GM21381 (cell line): ENCODE data around the gene MKRN2.

ENCODE experiments used
- ATAC-seq: cut with Tn5 transposase; IDR thresholded peaks from one replicate; pipeline ENCODE4 v1.9.1; 2021; ENCODE audit warnings: mild to moderate bottlenecking, moderate library complexity; ENCODE audit not compliant: unreplicated experiment

MKRN2 gene

GRCh38 chr3:12549971-12550760 is 6.7 kb upstream of the MKRN2 start:
- ATAC-seq = no peak

GRCh38 chr3:12553921-12554391 is 2.9 kb upstream of the MKRN2 start:
- no peak for ATAC-seq

- no peak for ATAC-seq
Observed at GRCh38 chr3:12556314-12556689, 585 bp upstream of the MKRN2 start.

DNA sequence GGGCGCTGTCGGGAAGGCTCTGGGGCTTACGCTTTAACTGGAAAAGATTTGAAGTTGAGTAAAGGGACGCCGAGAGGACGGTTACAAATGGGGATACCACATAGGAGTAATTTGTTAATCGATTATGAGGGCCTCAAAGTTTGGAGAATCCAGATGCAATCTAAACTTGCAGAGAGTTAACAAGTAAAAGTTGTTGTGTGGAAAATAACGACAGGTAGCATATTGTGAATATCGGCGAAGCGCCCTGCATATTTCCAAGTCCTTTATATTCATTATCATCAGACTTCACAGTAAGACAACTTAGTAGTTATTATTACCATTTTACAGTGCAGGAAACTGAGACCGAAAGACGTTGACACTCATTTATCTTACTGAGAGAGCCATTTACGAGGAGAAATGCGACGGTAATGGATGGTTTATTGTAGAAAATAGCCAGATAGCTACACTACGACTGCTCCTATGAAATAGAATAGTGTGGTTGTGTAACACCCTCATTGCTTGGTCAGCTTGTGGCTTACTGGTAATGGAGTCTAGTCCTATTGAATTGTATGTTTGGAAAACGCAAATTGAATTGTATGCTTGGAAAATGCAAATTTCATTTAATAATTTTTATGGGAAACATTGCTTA is 700 bp downstream of the MKRN2 start:
- ATAC-seq = no peak

GRCh38 chr3:12558706-12559105 is 1.8 kb downstream of the MKRN2 start:
- ATAC-seq = no peak

DNA sequence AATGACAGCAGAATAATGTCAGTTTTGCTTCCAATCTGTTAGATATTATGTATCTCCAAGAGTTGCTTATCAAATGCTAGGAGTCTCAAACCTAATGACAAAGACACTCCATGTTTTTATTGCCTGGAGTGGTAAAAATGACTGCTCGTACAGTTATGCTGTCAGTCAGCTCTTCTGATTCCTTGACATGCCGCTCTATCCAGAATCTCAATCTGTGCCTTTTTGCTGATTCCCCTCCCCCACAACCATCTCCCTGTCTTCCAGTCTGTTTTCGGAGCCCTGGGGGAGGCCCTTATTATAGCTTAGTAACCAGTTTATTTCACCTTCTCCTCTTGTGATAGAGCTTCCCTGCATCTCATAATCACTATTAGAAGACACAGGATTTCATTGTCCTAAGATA is 2.6 kb downstream of the MKRN2 start:
- ATAC-seq = no peak

DNA sequence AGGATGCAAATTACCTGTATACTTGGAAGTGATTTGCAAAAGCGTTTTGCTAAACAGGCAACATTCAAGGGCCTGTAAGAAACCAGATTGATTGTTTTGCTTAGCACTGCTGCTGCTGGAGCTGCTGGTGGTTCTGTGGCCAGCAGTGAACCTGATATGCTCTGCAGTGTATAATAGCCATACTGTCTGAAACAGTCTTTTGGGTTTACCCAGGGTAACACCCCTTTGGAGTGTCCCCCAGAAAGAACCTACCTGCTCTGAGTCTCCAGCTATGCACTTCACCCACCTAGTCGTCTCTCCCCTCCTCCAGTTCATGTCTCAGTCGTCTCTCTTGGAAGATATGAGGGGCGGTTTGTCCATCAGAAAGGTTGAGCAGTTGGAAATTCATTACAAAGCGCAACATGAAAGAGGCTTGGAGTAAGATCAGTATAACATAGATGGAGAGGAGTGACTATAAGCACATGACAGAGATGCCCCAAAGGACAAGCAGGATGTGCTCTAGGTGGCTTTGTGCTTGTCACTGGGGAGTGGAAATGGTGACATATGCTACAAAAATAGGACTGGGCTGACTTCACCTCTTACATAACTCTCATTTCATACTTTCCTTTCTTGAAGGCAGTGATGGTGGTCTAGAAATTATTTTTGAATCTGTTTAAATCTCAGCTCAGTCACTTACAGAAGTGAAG is 3.8 kb downstream of the MKRN2 start:
- ATAC-seq = peak; percentile 33

DNA sequence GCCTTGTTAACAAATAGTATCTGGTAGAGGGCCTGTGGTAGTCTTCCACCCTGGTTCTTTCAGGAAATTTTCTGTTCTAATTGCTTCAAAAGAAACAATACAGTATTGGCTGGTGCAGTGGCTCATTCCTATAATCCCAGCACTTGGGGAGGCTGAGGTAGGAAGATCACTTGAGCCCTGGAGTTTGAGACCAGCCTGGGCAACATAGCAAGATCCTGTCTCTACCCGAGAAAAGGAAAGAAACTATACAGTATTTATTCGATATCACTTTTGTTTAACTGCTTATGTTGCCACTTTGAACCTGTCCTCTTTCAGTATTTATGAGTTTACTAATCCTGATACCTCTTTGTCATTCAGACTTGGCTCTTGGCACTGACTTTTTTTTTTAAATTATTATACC is 4.5 kb downstream of the MKRN2 start:
- ATAC-seq = no peak

DNA sequence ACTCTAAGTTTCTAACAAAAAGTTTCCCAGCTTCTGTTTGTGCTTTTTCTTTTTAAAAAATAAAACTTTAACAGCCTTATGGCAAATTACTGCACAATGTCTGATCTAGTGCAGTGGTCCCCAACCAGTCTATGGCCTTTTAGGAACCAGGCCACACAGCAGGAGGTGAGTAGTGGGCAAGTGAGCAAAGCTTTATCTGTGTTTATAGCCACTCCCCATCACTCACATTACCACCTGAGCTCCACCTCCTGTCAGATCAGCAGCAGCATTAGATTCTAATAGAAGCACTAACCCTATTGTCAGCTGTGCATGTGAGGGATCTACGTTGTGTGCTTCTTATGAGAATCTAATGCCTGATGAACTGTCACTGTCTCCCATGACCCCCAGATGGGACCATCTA is 5.6 kb downstream of the MKRN2 start:
- no peak for ATAC-seq

DNA sequence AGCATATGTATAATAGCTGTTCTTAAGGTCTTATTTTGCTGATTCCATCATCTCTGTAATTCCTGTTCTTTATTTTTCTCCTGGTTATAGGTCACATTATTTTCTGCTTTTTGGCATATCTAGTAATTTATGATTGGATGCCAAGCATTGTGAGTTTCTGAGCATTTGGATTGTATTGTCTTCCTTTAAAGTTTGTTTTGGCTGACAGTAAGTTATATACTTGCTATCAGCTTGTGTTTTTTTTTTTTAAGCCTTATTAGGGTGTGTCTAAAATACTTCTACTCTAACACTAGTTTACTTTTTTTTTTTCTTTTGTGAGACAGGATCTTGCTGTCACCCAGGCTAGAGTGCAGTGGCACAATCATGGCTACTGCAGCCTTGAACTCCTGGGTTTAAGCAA is 10.1 kb downstream of the MKRN2 start:
- ATAC-seq = no peak

GRCh38 chr3:12568747-12569146 is 11.9 kb downstream of the MKRN2 start:
- ATAC-seq = no peak

GRCh38 chr3:12569836-12570235 is 12.9 kb downstream of the MKRN2 start:
- ATAC-seq = no peak

- ATAC-seq = no peak
Observed at GRCh38 chr3:12571986-12572385, 15.1 kb downstream of the MKRN2 start.

DNA sequence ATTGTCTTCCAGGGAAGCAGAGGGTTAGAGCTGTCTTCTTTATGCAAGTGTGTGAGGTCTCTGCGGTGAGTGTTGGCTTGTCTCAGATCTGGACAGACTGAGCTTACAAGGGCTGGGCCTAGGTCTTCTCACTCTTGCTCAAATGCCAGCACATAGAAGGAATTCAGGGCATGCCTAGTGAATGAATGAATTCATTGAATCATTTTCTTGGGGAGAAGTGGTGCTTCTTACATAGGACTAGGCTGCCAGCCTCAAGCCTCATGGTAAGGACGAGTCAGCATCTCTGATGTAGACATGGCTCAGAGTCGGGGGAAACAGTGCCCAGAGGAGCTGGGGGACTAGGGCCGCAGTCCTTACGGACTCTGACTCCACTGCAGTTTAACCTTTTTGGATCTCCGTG is 17.2 kb downstream of the MKRN2 start:
- no peak for ATAC-seq

DNA sequence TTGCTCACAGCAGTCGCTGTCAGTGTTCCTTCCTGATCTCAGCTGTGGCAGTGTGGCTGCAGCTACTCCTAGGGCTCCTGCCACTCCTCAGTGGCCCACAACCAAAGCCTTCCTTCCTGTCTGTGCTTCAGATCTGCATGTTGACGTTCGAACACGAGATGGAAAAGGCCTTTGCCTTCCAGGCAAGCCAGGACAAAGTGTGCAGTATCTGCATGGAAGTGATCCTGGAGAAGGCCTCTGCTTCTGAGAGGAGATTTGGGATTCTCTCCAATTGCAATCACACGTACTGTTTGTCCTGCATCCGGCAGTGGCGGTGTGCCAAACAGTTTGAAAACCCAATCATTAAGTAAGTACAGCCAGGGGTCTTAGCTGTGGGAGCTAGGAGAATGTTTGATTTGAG is 17.8 kb downstream of the MKRN2 start:
- no peak for ATAC-seq

- no peak for ATAC-seq
Observed at GRCh38 chr3:12577379-12577778, 20.5 kb downstream of the MKRN2 start.

GRCh38 chr3:12578742-12579141 is 21.9 kb downstream of the MKRN2 start:
- no peak for ATAC-seq

- ATAC-seq = no peak
Observed at GRCh38 chr3:12579456-12579855, 22.6 kb downstream of the MKRN2 start.

DNA sequence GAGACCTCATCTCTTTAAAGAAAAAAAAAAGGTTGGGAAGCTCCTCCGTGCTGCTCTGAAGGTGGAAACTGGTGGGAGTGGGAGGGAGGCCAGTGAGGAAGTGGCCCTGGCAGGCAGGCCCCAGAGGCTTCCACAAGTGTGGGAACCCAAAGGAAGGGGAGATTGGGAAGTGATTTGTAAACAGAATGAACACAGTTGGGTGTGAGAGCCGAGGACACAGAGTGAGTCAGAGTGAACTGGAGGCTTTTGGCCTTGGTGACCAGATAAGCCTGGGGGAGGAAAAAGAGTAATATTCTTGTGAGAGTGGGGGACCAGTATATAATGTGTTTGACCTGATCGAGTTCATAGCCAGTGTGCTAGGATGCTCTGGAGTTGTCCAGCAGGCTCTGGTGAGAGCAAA is 23.0 kb downstream of the MKRN2 start:
- no peak for ATAC-seq

- no peak for ATAC-seq
Observed at GRCh38 chr3:12582730-12583129, 25.8 kb downstream of the MKRN2 start.

DNA sequence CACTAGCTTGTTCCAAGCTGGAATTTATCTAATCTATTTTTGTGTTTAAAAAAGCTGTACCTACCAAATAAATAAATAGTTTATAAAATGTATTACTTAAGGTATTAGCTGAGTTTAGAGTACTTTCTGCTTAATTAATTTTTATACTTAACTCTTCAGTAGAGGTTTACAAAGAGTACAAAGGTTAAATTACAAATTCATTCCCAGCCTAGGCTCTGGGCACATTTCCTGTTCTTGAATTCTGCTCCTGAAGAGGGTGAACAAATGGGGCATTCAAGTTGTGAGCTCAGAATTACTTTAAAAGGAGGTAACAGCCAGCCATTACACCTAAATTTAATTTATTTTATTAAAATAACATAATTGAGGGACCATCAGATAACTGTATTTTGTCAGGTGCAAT is 26.4 kb downstream of the MKRN2 start:
- no peak for ATAC-seq

GRCh38 chr3:12584083-12584482 is 27.2 kb downstream of the MKRN2 start:
- no peak for ATAC-seq
